Stimulated activated naive CD8-positive, alpha-beta T cell treated with anti-CD3 and anti-CD28 coated beads, Interleukin-15, Interleukin-2, amounts not matched to agents 100 ng/mL and 50 ng/mL, for 24 hours (primary cell): ENCODE data around the gene ADAMTS12.

ENCODE experiments used
- H3K27ac Mint-ChIP-seq: one replicate; pipeline ENCODE4 v1.8.0; 2021; ENCODE audit warnings: mild to moderate bottlenecking, mixed read lengths
- H3K27me3 Mint-ChIP-seq: one replicate; pipeline ENCODE4 v1.8.0; 2021; ENCODE audit warnings: mixed read lengths
- H3K36me3 Mint-ChIP-seq: one replicate; pipeline ENCODE4 v1.8.0; 2021; ENCODE audit warnings: low read depth, mixed read lengths
- H3K4me1 Mint-ChIP-seq: one replicate; pipeline ENCODE4 v1.8.0; 2021; ENCODE audit warnings: low read depth, mixed read lengths
- H3K4me3 Mint-ChIP-seq: one replicate; pipeline ENCODE4 v1.8.0; 2021; ENCODE audit warnings: mild to moderate bottlenecking, mixed read lengths
- H3K9me3 Mint-ChIP-seq: one replicate; pipeline ENCODE4 v1.8.0; 2021; ENCODE audit warnings: mixed read lengths

Gene ADAMTS12

DNA sequence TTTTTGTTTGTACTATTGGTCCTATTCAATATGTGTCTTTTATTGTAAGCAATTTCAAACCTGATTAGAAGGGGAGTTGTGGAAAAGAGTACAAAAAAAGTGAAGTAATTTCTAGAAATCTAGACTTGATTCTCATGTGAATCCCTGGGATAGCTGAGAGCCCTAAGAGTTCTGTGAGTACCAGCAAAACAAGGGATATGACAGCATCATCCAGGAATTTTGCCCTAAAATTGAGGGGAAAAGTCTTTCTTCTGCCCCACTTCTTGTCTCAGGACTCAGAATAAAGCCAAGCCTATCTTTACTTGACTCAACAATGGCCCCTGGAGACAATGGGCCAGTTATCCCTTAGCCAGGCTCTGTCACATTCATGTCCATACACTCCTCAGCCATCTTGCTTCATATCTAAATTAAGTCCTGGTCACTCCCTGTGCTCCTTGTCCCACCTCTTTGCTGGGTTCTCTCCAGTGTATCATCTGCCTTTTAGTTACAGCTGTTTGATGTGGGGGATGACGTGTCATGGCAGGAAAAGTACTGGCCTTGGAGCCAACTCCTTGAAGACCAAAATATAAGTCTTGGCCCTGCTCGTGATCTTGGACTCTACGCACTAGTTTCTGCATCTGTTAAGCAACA, 81.2 kb downstream of the ADAMTS12 start:
- no peaks in the 10 kb centered on the region for H3K27me3 Mint-ChIP-seq
- no peak overlapping the region for H3K27ac Mint-ChIP-seq
- no peaks in the 10 kb centered on the region for H3K4me1 Mint-ChIP-seq
- H3K4me3 Mint-ChIP-seq: no peak overlapping the region
- no peaks in the 10 kb centered on the region for H3K36me3 Mint-ChIP-seq
- H3K9me3 Mint-ChIP-seq: no peaks in the 10 kb centered on the region

- Mint-ChIP-seq H3K27me3 (no peaks in the 10 kb centered on the region), H3K27ac (no peak overlapping the region)
Measured at GRCh38 chr5:33809936-33810335, 81.9 kb downstream of the ADAMTS12 start.

DNA sequence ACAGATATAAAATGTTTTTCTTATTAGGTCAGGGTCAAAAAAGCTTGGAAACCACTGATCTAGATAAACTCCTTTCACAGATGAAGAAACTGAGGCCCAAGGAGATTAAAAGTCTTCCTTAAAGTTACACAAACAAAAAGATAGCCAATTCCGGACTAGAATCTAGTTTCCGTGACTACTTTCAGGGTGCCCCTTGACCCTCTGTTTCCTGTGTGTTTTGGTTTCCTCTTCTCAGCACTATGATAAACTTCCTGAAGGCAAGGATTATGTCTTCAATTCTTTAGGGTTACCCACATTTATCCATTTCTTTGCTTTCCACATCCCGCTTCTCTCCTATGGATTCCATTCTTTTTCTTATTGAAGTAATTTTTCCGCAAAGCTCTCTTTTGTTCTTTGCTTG, 83.1 kb downstream of the ADAMTS12 start:
- Mint-ChIP-seq H3K4me1 (no peaks in the 10 kb centered on the region), H3K27me3 (no peaks in the 10 kb centered on the region), H3K36me3 (no peaks in the 10 kb centered on the region), H3K4me3 (no peak overlapping the region), H3K9me3 (no peaks in the 10 kb centered on the region), H3K27ac (no peak overlapping the region)

More at GRCh38 chr5:33809936-33810335, 81.9 kb downstream of the ADAMTS12 start:
- Mint-ChIP-seq H3K4me1 (no peaks in the 10 kb centered on the region), H3K9me3 (no peaks in the 10 kb centered on the region), H3K36me3 (no peaks in the 10 kb centered on the region), H3K4me3 (no peak overlapping the region)

DNA sequence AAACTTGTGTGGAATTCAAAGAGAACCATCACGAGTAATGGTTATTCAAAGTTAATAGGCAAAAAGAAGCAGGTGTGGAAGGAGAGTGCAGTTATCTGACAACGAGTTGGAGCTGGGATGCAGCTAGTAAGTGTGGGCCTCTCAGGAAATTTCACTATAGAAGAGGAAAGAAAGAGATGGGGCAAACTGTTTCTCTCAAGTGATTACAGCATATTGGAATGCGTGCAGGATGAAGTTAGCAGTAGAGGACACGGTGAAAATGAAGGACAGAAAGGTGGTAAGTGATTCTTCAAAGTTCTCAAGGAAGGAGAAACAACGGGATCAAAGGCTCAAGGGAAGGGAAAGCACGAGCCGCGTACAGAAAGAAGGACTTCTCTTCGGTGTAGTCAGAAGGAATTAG, 84.0 kb downstream of the ADAMTS12 start:
- no peaks in the 10 kb centered on the region for H3K27me3 Mint-ChIP-seq
- no peaks in the 10 kb centered on the region for H3K4me1 Mint-ChIP-seq
- H3K9me3 Mint-ChIP-seq: no peaks in the 10 kb centered on the region
- no peaks in the 10 kb centered on the region for H3K36me3 Mint-ChIP-seq
- H3K27ac Mint-ChIP-seq: no peak overlapping the region
- no peak overlapping the region for H3K4me3 Mint-ChIP-seq

DNA sequence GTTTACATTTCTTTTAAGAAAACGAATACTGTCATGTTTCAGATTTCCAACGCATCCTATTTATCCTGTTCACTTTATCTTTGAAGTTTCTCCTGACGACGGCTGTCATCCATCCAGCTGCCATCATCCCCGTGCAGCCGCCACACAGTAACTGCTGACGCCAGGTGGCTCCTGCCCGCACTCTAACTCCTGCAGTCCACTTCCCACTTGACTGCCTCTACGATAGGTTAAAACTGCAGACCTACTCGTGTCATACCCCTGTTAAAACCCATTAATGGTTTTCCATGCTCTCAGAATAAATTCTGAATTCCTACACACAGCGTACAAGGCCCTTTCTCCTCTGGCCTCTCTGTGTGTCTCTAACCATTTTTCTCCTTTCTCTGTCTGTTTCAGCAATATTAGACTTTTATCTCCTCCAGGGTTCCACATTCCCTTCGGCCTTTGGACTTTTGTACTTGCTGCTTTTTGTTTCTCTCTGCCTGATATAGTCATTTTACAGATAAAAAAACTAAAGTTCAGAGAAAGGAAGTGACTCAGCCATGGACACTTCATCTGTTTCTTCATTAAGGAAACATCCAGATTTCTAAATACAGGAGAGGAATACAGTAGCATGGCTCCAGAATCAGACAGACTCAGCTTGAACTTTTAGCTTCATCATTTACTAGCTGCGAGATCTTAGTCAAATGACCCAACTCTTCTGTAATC, 84.9 kb downstream of the ADAMTS12 start:
- Mint-ChIP-seq H3K4me3 (no peak overlapping the region), H3K9me3 (no peaks in the 10 kb centered on the region), H3K27ac (no peak overlapping the region), H3K27me3 (no peaks in the 10 kb centered on the region), H3K36me3 (no peaks in the 10 kb centered on the region), H3K4me1 (no peaks in the 10 kb centered on the region)

GRCh38 chr5:33801292-33801691, 90.5 kb downstream of the ADAMTS12 start:
- Mint-ChIP-seq H3K4me1 (no peaks in the 10 kb centered on the region), H3K36me3 (no peaks in the 10 kb centered on the region), H3K4me3 (no peak overlapping the region), H3K9me3 (no peaks in the 10 kb centered on the region), H3K27ac (no peak overlapping the region), H3K27me3 (no peaks in the 10 kb centered on the region)

DNA sequence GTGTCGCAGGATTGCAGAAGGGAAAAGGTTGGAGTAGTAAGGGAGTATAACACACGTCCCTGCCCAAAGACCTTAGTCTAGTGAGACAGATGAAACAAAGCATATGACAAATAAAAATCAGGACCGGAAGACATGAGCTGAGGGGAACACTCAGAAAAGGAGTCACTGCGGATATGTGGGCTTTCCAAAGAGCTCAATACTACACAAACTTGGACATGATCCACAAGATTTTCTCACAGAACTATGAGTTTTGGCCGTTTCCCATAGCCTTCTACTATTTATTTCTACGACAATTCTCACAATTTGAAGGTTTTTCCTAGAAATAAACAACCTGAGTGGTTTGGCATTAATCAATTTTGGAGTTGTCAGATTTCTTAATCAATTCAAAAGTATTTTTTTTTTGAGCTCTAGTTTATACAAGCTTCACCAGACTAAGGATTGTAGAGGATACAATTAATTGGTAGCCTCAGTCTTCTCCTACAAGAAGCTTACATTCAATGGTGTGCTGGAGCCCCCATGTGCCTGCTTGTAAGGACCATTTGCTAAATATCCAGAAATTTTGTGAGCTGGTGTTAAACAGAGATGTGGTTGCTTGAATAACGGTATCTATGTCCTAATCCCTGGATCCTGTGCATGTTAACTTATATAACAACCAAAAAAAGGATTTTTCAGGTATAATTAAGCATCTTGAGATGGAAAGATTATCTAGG, 91.4 kb downstream of the ADAMTS12 start:
- no peaks in the 10 kb centered on the region for H3K36me3 Mint-ChIP-seq
- H3K4me1 Mint-ChIP-seq: no peaks in the 10 kb centered on the region
- H3K27me3 Mint-ChIP-seq: no peaks in the 10 kb centered on the region
- no peak overlapping the region for H3K27ac Mint-ChIP-seq
- H3K9me3 Mint-ChIP-seq: no peaks in the 10 kb centered on the region
- no peak overlapping the region for H3K4me3 Mint-ChIP-seq

- Mint-ChIP-seq H3K27me3 (no peaks in the 10 kb centered on the region), H3K9me3 (no peaks in the 10 kb centered on the region), H3K4me1 (no peaks in the 10 kb centered on the region), H3K4me3 (no peak overlapping the region), H3K36me3 (no peaks in the 10 kb centered on the region), H3K27ac (no peak overlapping the region)
Measured at GRCh38 chr5:33795496-33795895, 96.3 kb downstream of the ADAMTS12 start.

DNA sequence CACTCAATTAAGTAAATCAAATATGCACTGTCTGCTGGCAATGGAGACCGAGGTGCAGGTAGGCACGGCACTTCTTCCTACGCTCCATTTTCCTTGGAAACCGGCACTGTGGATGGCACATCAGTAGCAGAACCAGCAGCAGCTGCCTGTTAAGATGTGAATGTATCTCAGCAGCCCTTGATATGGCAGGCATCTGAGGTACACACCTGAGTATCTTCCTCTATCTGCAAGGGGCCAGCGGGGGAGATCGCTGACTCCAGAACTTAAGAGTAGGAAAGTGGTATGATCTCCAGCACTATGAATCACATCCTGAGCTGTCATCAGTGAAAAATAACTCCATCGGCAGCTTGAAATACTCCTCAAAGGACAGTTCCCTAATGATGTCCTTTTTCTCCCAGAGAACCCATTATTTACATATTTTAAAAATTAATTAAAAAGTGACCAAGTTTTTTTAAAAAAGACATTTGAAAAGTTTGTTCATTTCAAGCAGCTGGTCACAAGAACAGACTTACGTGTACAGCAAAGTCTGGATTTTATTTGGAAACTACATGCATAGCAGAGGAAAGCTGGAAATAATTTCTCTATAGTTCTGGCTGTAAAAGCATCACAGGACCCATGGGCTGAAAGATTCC, 97.1 kb downstream of the ADAMTS12 start:
- H3K27ac Mint-ChIP-seq: no peak overlapping the region
- H3K36me3 Mint-ChIP-seq: no peaks in the 10 kb centered on the region
- H3K4me3 Mint-ChIP-seq: no peak overlapping the region
- no peaks in the 10 kb centered on the region for H3K27me3 Mint-ChIP-seq
- no peaks in the 10 kb centered on the region for H3K9me3 Mint-ChIP-seq
- no peaks in the 10 kb centered on the region for H3K4me1 Mint-ChIP-seq

GRCh38 chr5:33793836-33794549, 97.8 kb downstream of the ADAMTS12 start:
- Mint-ChIP-seq H3K36me3 (no peaks in the 10 kb centered on the region), H3K9me3 (no peaks in the 10 kb centered on the region), H3K27me3 (no peaks in the 10 kb centered on the region), H3K27ac (no peak overlapping the region), H3K4me3 (no peak overlapping the region), H3K4me1 (no peaks in the 10 kb centered on the region)

DNA sequence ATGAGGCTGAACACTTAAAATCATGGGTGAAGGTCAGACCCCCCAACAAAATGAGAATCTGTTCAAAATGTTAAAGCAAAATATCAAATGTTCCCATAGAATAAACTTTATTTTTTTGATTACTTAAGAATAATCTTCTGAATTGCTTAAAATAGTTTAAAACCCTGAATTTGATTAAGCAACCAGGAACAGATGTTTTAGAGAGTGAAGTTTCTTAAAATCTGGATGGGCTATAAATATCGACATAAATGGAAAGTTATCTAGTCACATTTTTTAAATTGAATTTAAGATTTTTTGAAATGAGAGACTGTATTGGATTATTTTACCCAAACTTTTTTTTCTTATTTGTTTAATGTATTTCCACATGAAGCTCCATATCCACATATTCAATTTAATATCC, 98.5 kb downstream of the ADAMTS12 start:
- Mint-ChIP-seq H3K9me3 (no peaks in the 10 kb centered on the region), H3K4me3 (no peak overlapping the region), H3K27ac (no peak overlapping the region), H3K27me3 (no peaks in the 10 kb centered on the region), H3K4me1 (no peaks in the 10 kb centered on the region), H3K36me3 (no peaks in the 10 kb centered on the region)

GRCh38 chr5:33792559-33792958, 99.2 kb downstream of the ADAMTS12 start:
- Mint-ChIP-seq H3K4me1 (no peaks in the 10 kb centered on the region), H3K36me3 (no peaks in the 10 kb centered on the region), H3K4me3 (no peak overlapping the region), H3K27me3 (no peaks in the 10 kb centered on the region), H3K27ac (no peak overlapping the region), H3K9me3 (no peaks in the 10 kb centered on the region)

- Mint-ChIP-seq H3K27ac (no peak overlapping the region), H3K36me3 (no peaks in the 10 kb centered on the region), H3K9me3 (no peaks in the 10 kb centered on the region), H3K4me3 (no peak overlapping the region), H3K4me1 (no peaks in the 10 kb centered on the region), H3K27me3 (no peaks in the 10 kb centered on the region)
Measured at GRCh38 chr5:33789567-33789957, 102.2 kb downstream of the ADAMTS12 start.

DNA sequence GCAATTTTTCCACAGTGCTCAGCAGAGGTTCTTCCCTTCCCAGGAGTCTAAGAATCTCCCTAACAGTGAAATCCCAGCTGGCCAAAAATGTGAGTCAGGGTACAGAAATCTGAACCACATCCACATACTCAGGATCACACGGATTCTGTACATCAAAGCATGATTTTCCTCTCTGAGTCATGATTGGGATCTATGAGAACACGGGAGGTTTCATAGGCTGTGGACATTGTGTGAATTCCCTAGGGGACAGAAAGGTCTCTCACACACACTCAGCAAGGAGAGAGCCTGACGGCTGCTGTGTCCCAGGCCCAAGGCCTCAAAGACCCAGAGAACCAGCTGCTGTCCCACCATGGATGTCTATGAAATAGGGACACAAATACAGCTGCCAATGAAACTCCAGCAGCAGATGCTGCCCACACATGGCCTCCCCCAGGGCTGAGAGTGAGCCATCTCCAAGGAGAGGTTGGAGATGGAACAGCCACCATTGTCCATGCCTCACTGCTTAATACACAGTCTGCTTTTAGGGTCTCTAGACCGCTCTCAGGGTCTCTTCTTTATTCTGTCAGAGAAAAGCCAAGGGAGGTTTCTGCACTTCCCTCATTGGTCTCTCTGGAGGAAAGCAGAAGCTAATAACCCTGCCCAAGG, 102.7 kb downstream of the ADAMTS12 start:
- no peaks in the 10 kb centered on the region for H3K4me1 Mint-ChIP-seq
- no peaks in the 10 kb centered on the region for H3K9me3 Mint-ChIP-seq

More for the DNA sequence above, 102.7 kb downstream of the ADAMTS12 start:
- H3K36me3 Mint-ChIP-seq: no peaks in the 10 kb centered on the region
- H3K27me3 Mint-ChIP-seq: no peaks in the 10 kb centered on the region
- H3K4me3 Mint-ChIP-seq: no peak overlapping the region
- H3K27ac Mint-ChIP-seq: no peak overlapping the region
